KMS-11 (cell line): ENCODE results near the gene CENPO.

ENCODE experiments used
- H2AFZ ChIP-seq: fragments of 200-600 bp; sonication (generic); 2 replicates; pipeline ENCODE4 v1.6.1; 2016; ENCODE audit warnings: antibody characterized with exemption, mixed run types, low read depth
- H3K27ac ChIP-seq: fragments of 200-600 bp; sonication (generic); 2 replicates; pipeline ENCODE4 v1.6.1; 2016; ENCODE audit warnings: mild to moderate bottlenecking, mixed run types
- H3K27me3 ChIP-seq: fragments of 200-600 bp; sonication (generic); 2 replicates; pipeline ENCODE4 v1.6.1; 2017; ENCODE audit warnings: mild to moderate bottlenecking, low read depth, mixed run types, moderate library complexity; ENCODE audit not compliant: insufficient read depth
- H3K36me3 ChIP-seq: fragments of 200-600 bp; sonication (generic); 2 replicates; pipeline ENCODE4 v1.6.1; 2017; ENCODE audit warnings: mild to moderate bottlenecking, mixed run types; ENCODE audit not compliant: insufficient read depth
- H3K4me1 ChIP-seq: fragments of 200-600 bp; sonication (generic); 2 replicates; pipeline ENCODE4 v1.6.1; 2016; ENCODE audit warnings: mild to moderate bottlenecking, low read depth, mixed run types; ENCODE audit not compliant: poor library complexity, severe bottlenecking
- H3K4me2 ChIP-seq: fragments of 200-600 bp; sonication (generic); 2 replicates; pipeline ENCODE4 v1.7.0; 2016; ENCODE audit warnings: mild to moderate bottlenecking, mixed run types
- H3K4me3 ChIP-seq: fragments of 200-600 bp; sonication (generic); IDR thresholded peaks from 2 replicates; pipeline ENCODE4 v1.6.1; 2017; ENCODE audit warnings: low read depth, low read length, mixed read lengths; ENCODE audit not compliant: insufficient read depth
- H3K79me2 ChIP-seq: fragments of 200-600 bp; sonication (generic); 2 replicates; pipeline ENCODE4 v1.6.1; 2016; ENCODE audit warnings: low read depth, mixed run types; ENCODE audit not compliant: insufficient read depth
- H3K9ac ChIP-seq: fragments of 200-600 bp; sonication (generic); 2 replicates; pipeline ENCODE4 v1.6.1; 2016; ENCODE audit warnings: mild to moderate bottlenecking, mixed run types
- H4K20me1 ChIP-seq: fragments of 200-600 bp; sonication (generic); 2 replicates; pipeline ENCODE4 v1.6.1; 2016; ENCODE audit warnings: mild to moderate bottlenecking, mixed run types; ENCODE audit not compliant: insufficient read depth
- TF ChIP-seq, protein P1 (sequence below): fragments of 200-600 bp; sonication (generic); conservative IDR thresholded peaks from 2 replicates; pipeline ENCODE4 v1.6.1; 2017; ENCODE audit warnings: low read depth, mild to moderate bottlenecking, antibody characterized with exemption, low read length, moderate library complexity, mixed read lengths

The CENPO gene

DNA sequence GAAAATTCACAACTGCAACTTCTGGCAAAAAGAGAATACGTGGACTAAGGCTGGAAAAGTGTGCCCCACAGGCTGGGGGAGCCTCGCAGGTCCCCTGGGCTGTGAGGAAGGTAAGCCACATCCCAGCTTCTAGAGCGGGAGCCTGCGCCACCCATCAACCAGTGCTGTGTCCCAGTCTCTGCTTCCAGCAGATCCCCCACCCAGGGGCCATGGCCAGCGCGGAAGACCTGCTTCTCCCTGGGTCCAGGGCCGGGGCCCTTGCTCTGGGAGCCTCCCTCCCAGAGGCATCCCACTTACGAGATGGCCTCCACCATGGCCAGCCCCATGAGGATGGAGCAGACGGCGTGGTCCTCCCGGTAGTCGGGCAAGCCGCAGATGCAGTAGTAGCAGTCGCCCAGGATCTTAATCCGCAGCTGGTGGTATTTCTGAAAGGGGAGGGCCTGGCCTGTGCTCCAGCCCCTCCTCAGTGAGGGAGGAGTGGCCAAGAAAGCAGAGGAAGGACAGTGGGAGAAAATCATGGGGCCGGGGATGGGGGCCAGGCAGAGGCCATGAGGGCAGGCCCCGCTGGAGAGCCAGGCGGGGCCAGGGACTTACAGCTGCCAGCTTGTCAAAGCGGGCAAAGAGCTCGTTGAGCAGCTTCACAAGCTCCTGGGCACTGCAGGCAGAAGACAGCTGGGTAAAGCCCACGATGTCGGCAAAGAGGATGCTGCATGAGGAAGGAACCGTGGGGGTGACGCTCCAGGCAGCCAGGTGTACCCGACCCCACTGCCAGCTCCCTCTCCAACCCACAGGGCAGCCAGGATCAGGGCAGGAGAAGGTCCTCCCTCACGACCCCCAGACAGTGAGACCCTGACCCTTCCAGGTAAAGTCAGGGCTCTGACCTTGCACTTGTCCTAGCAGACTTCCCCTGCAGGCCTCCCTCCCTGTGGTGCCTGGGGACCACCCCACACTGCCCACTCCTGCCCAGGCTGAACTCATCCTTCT lies 48.0 kb downstream of the CENPO start:
- Histone ChIP-seq H3K27me3 (no peaks in the 10 kb centered on the region), H3K79me2 (no peaks in the 10 kb centered on the region), H3K27ac (no peak overlapping the region), H3K4me3 (no peak overlapping the region), H3K4me1 (no peaks in the 10 kb centered on the region), H3K9ac (no peak overlapping the region), H4K20me1 (no peaks in the 10 kb centered on the region), H2AFZ (no peak overlapping the region), H3K36me3 (no peaks in the 10 kb centered on the region), H3K4me2 (no peak overlapping the region)
- TF ChIP-seq, protein P1, sequence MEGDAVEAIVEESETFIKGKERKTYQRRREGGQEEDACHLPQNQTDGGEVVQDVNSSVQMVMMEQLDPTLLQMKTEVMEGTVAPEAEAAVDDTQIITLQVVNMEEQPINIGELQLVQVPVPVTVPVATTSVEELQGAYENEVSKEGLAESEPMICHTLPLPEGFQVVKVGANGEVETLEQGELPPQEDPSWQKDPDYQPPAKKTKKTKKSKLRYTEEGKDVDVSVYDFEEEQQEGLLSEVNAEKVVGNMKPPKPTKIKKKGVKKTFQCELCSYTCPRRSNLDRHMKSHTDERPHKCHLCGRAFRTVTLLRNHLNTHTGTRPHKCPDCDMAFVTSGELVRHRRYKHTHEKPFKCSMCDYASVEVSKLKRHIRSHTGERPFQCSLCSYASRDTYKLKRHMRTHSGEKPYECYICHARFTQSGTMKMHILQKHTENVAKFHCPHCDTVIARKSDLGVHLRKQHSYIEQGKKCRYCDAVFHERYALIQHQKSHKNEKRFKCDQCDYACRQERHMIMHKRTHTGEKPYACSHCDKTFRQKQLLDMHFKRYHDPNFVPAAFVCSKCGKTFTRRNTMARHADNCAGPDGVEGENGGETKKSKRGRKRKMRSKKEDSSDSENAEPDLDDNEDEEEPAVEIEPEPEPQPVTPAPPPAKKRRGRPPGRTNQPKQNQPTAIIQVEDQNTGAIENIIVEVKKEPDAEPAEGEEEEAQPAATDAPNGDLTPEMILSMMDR = no peak

DNA sequence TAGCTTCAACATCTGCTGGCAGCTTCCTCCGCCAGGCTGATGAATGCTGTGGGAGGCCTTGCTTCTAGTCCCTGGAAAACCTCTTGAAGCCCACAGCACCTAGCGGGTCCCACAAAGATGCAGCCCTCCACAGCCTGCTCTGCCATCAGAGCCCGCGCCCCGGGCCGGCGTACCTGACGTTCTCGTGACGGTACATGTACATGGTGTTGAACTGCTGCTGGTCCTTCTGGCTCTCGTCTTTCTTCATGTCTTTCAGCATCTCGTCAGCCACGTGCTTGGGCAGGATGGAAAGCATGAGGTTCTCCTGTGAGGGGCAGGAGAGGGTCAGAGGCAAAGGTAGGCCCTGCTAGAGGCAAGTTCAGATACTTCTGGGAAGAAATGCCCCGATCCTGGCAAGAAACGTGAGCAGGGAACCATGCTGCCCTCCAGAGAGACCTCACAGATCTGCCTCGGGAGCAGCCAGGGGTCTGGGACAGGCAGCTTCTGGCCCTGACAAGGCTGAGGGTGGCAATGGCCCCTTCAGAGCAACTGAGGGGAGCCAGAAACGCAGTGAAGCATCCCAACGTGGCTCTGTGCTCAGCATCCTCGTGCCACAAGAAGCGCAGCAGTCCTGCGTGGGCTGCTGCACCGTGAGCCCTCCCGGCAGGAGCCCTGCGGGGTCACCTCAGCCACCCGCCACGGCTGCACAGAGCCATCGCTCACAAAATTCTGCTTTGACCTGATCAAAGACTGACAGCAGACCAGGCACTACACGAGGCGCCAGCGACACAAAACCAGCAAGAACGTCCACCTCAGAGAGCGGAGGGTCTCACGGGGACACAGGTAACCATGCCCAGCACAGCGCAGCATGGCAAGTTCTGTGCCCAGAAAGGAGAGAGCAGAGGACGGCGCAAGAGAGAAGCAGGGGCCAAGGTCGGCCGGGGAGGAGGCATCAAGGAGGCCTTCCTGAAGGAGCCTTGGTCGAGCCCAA lies 49.1 kb downstream of the CENPO start:
- H3K4me2 ChIP-seq = no peak overlapping the region
- H3K4me1 ChIP-seq = peaks cover 9% of the 10 kb centered on the region
- H3K27me3 ChIP-seq = no peaks in the 10 kb centered on the region
- H2AFZ ChIP-seq = no peak overlapping the region
- TF ChIP-seq, protein P1 = no peak
- no peaks in the 10 kb centered on the region for H3K79me2 ChIP-seq
- H3K36me3 ChIP-seq = no peaks in the 10 kb centered on the region
- H4K20me1 ChIP-seq = no peaks in the 10 kb centered on the region
- H3K27ac ChIP-seq = no peak overlapping the region
- no peak overlapping the region for H3K4me3 ChIP-seq
- no peak overlapping the region for H3K9ac ChIP-seq

DNA sequence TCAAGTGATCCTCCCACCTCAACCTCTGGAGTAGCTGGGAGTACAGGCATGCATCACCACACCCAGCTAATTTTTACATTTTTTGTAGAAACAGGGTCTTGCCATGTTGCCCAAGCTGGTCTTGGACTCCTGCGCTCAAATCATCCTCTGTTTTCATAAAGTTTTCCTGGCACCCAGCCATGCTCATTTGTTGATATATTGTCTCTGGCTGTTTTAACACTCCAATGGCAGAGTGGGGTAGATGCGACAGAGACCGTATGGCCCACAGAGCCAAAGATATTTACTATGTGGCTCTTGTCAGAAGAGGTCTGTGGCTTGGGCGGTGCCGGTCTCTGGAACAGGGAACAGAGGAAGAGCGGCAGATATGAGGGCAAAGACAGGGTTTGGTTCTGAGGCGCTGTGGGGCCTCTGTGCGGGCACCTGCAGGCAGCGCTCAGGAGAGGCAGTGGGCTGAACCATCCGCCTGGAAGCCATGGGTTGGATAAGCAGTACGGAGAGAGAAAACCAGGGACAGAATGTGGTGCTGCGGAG lies 50.2 kb downstream of the CENPO start:
- no peaks in the 10 kb centered on the region for H3K36me3 ChIP-seq
- TF ChIP-seq, protein P1 = no peak
- no peak overlapping the region for H2AFZ ChIP-seq
- H3K27me3 ChIP-seq = no peaks in the 10 kb centered on the region
- H3K4me2 ChIP-seq = no peak overlapping the region
- H4K20me1 ChIP-seq = no peaks in the 10 kb centered on the region
- no peak overlapping the region for H3K9ac ChIP-seq
- H3K27ac ChIP-seq = no peak overlapping the region
- no peaks in the 10 kb centered on the region for H3K79me2 ChIP-seq
- H3K4me1 ChIP-seq = peaks cover 19% of the 10 kb centered on the region
- no peak overlapping the region for H3K4me3 ChIP-seq

DNA sequence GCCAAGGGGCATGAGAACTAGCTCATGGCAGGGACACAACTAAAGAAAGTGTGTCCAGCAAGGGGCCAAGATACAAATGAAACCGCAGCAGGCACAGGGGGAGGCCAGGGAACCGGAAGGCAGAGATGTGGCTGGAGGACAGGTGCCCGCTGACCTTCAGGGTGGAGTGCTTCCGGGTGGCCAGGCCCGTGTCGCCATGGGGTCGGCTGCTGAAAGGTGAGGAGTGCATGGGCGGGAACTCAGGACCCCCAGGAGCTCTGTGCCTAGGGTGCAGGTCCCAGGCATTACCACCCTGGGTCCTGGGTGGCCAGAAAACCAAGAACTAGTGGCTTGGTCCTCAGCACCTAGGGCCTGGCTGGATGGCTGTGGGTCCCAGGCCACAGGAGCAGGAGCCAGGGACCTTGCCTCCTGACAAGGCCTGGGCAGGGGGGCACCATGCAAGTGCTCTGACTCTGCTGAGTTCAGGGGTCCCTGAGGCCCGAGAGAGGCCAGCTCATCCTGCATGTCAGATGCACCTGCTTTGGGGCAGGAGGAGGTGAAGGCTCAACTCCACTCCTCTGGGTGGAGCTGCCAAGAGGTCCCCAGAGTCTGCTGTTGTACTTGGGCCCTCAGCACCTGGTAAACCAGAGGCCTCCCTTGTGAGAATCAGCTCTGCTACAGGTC lies 50.9 kb downstream of the CENPO start:
- H2AFZ ChIP-seq = no peak overlapping the region
- no peaks in the 10 kb centered on the region for H3K79me2 ChIP-seq
- H3K27me3 ChIP-seq = no peaks in the 10 kb centered on the region
- H3K4me1 ChIP-seq = peaks cover 26% of the 10 kb centered on the region
- TF ChIP-seq, protein P1 = no peak
- H3K9ac ChIP-seq = no peak overlapping the region
- no peaks in the 10 kb centered on the region for H4K20me1 ChIP-seq
- no peak overlapping the region for H3K27ac ChIP-seq
- H3K4me3 ChIP-seq = no peak overlapping the region
- H3K4me2 ChIP-seq = no peak overlapping the region
- H3K36me3 ChIP-seq = no peaks in the 10 kb centered on the region
